ENCODE measurements around the gene TMCC2. TPM values are rescaled to one million over a fixed set of nuclear protein-coding genes. Genes with fewer than 3 reads are reported as not detected.

TMCC2 gene
- total and polyA plus RNA-seq, 2 experiments from 2014 or later = 2.6 to 9.9 TPM

GRCh38 chr1:205258719-205259118 is 31.0 kb downstream of the TMCC2 start (continued):
- no peak for TF ChIP-seq ZNF331 (CRISPR knock-in tag; IDR thresholded peaks at IDR 0.05; ENCODE audit: low read depth)
- no peak for TF ChIP-seq NANOG (IDR thresholded peaks at IDR 0.05; ENCODE audit: borderline replicate concordance)
- TF ChIP-seq CTCF (conservative IDR thresholded peaks at IDR 0.05; ENCODE audit: low read depth in 2 of 2) = no peak
- no peak for TF ChIP-seq CREB1 (CRISPR knock-in tag; IDR thresholded peaks at IDR 0.05; ENCODE audit: low read depth)
- no peak for TF ChIP-seq EZH2 (IDR thresholded peaks at IDR 0.05; ENCODE audit: low read depth, unreplicated experiment)

GRCh38 chr1:205259324-205259832 is 31.6 kb downstream of the TMCC2 start:
- peaks cover 8% of the 10 kb centered on the region for H3K27me3 Mint-ChIP-seq (ENCODE audit: insufficient read depth, low read depth, poor library complexity)
- DNase-seq (ENCODE audit: low spot score) = no peak
- no peak for ATAC-seq
- H3K9me3 Mint-ChIP-seq = no peaks in the 10 kb centered on the region
- Histone ChIP-seq H3K4me3 (no peak overlapping the region), H3K9me2 (ENCODE audit: insufficient read depth) (no peaks in the 10 kb centered on the region), H3K36me3 (ENCODE audit: insufficient read depth) (no peaks in the 10 kb centered on the region), H4K20me1 (replicated peaks; ENCODE audit: insufficient read depth) (no peaks in the 10 kb centered on the region), H3K4me2 (no peak overlapping the region), H3K4me1 (ENCODE audit: insufficient read depth) (peaks cover 16% of the 10 kb centered on the region), H2AFZ (no peak overlapping the region), H3K27me3 (ENCODE audit: insufficient read depth) (no peaks in the 10 kb centered on the region), H3K79me2 (replicated peaks; ENCODE audit: insufficient read depth) (no peaks in the 10 kb centered on the region), H3K27ac (ENCODE audit: low read depth) (no peak overlapping the region), H3F3A (replicated peaks; ENCODE audit: low read depth) (no peaks in the 10 kb centered on the region)
- peaks cover 36% of the 10 kb centered on the region for H3K4me1 Mint-ChIP-seq
- H3K4me3 Mint-ChIP-seq = no peak overlapping the region
- no peaks in the 10 kb centered on the region for H3K36me3 Mint-ChIP-seq (ENCODE audit: low read depth)
- 0 out of 2 replicates have a peak overlapping the region, but pooled peaks have one; percentile 47 for H3K27ac Mint-ChIP-seq
- TF ChIP-seq ZNF114 (CRISPR knock-in tag; IDR thresholded peaks at IDR 0.05) = no peak
- TF ChIP-seq STAT1 (IDR thresholded peaks at IDR 0.05; ENCODE audit: unreplicated experiment) = no peak
- TF ChIP-seq EZH2phosphoT487 (IDR thresholded peaks at IDR 0.05; ENCODE audit: unreplicated experiment) = no peak
- no peak for TF ChIP-seq JUNB (IDR thresholded peaks at IDR 0.05; ENCODE audit: unreplicated experiment)
- TF ChIP-seq REST (IDR thresholded peaks at IDR 0.05; ENCODE audit: unreplicated experiment) = no peak
- no peak for TF ChIP-seq CREB1 (CRISPR knock-in tag; IDR thresholded peaks at IDR 0.05; ENCODE audit: low read depth)
- TF ChIP-seq EZH2 (IDR thresholded peaks at IDR 0.05; ENCODE audit: low read depth, unreplicated experiment) = no peak
- TF ChIP-seq CTCF (conservative IDR thresholded peaks at IDR 0.05; ENCODE audit: low read depth in 2 of 2) = no peak
- no peak for TF ChIP-seq NANOG (IDR thresholded peaks at IDR 0.05; ENCODE audit: borderline replicate concordance)
- no peak for TF ChIP-seq ZNF462 (CRISPR knock-in tag; IDR thresholded peaks at IDR 0.05)

Measured in GM23338 (cell line).